Measurements from ENCODE around the gene ZBTB9.

The ZBTB9 gene, protein sequence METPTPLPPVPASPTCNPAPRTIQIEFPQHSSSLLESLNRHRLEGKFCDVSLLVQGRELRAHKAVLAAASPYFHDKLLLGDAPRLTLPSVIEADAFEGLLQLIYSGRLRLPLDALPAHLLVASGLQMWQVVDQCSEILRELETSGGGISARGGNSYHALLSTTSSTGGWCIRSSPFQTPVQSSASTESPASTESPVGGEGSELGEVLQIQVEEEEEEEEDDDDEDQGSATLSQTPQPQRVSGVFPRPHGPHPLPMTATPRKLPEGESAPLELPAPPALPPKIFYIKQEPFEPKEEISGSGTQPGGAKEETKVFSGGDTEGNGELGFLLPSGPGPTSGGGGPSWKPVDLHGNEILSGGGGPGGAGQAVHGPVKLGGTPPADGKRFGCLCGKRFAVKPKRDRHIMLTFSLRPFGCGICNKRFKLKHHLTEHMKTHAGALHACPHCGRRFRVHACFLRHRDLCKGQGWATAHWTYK

DNA sequence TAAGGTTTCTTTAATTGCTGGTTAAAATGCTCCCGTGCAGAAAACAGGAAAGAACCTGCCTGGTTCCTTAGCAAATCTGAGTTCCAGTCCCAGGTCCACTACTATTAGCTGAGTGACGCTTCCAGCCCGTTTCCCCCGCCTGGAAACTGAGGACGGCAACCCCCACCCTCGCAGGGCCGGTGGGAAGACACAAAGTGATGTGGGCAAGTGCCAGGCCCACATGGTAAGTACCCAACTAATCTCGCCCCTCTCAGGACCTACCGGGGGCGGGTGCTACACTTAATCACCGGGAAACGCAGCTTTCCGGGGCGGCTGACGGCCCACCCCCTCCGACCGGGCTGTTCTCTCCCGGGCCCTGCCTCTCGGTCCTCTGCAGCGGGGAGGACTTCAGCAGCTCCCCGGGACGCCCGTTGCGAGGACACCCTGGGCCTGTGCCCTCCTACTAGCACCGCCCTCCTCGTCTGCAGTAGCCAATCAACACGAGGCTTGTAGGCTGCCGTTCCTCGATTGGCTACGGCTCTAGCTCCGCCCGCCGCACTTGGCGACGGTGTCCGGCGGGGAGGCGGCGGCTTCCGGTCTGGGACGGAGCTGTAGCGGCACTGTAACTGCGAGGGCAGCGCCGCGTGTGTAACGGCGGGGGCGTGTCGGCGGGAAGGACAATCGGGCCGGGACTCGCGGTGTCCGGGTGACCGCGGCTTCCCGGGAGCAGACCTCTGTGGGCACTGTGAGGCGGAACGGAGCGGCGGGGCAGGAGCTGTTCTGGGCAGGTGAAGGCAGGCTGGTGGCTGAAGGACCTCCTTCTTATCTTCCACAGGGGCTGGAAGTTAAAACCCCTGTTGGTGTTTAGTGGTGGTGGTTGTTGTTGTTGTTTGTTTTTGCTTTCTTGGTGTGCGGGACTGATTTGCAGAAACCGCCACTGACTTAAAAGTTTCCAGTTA lies at the start of gene ZBTB9:
TSS of gene ZBTB9 (plus strand) at position 568 of the 938 bp plus-strand sequence. CDS start 525 bp downstream, outside the sequence.
- DNase-seq (ENCODE audit: low read depth) = peak; percentile 91

DNA sequence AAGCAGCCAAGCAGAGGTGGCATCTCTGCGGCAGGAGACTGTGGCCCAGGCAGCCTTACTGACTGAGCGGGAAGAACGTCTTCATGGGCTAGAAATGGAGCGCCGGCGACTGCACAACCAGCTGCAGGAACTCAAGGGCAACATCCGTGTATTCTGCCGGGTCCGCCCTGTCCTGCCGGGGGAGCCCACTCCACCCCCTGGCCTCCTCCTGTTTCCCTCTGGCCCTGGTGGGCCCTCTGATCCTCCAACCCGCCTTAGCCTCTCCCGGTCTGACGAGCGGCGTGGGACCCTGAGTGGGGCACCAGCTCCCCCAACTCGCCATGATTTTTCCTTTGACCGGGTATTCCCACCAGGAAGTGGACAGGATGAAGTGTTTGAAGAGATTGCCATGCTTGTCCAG lies 49.5 kb upstream of the ZBTB9 start:
- DNase-seq (ENCODE audit: low read depth) = no peak

DNA sequence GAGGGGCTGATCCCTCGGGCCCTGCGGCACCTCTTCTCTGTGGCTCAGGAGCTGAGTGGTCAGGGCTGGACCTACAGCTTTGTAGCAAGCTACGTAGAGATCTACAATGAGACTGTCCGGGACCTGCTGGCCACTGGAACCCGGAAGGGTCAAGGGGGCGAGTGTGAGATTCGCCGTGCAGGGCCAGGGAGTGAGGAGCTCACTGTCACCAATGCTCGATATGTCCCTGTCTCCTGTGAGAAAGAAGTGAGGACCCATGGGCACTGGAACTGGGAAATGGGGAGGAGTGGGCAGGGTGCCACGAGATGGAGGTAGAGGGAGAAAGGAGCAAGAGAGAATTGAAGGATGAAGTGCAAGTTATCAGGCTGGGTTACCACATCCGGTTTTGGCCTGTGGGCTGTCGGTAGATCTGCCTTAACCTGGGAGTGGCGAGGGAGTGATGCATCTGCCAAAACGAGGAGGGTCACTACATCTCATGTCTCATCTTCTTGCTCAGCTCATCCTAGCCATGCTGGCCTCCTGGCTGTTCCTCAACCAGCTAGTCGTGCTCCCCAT lies 48.9 kb upstream of the ZBTB9 start:
- DNase-seq (ENCODE audit: low read depth) = no peak

DNA sequence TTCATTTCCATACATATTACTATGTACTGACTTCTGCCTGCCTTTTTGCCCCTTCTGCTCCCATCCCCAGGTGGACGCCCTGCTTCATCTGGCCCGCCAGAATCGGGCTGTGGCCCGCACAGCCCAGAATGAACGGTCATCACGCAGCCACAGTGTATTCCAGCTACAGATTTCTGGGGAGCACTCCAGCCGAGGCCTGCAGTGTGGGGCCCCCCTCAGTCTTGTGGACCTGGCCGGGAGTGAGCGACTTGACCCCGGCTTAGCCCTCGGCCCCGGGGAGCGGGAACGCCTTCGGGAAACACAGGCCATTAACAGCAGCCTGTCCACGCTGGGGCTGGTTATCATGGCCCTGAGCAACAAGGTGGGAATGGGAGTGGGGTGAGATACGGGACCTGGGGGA lies 48.2 kb upstream of the ZBTB9 start:
- no peak for DNase-seq (ENCODE audit: low read depth)

DNA sequence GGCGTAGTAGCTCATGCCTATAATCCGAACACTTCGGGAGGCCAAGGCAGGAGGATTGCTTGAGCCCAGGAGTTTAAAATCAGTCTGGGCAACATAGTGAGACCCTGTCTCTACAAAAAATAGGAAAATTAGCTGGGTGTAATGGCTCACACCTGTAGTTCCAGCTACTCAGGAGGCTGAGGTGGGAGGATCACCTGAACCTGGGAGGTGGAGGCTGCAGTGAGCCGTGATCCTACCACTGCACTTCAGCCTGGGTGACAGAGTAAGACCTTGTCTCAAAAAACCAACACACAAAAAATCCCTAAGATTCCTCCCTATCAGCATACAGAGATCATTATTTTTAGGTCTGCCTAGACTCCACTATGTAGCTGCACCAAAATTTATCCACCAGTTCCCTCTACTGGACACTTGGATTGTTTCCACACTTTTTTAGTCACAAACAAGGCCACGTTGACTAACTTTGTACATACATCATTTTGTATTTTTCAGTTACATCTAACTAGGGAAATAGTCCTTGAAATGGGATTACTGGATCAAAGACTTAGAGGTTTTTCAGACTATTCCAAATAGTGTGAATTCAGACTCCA lies 47.2 kb upstream of the ZBTB9 start:
- peak; percentile 64 for DNase-seq (ENCODE audit: low read depth)

DNA sequence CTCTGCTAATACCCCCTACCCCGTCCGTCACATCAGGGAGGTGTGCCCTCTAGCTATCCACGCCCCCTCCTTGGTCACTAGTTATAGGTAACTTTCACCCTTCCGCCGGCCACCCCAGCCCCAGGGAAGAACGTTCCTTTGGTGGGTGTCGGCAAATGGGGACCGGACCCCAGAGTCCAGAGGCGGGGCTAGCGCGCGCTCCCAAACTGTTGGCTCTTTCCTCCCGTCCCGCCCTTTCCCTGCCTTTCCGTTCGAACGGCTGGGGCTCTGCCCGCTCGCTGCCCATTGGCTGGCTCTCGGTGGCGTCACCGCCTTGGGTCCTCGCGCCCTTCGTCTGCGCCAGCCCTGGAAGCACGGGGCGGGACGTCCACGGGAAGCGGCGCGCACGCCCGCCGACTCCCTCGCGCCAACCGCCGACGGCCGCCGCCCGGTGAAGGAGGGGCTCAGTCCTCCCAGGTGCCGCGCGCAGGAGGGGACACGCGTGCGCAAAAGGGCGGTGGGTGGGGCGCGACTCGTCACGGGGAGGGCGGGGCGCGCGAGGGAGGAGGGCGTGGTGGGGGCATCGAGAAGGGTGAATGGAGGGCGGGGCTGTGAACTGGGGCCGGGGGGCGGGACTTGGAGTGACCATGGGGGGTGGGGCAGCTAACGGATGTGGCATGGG lies 44.2 kb upstream of the ZBTB9 start:
- peak; percentile 95 for DNase-seq (ENCODE audit: low read depth)

DNA sequence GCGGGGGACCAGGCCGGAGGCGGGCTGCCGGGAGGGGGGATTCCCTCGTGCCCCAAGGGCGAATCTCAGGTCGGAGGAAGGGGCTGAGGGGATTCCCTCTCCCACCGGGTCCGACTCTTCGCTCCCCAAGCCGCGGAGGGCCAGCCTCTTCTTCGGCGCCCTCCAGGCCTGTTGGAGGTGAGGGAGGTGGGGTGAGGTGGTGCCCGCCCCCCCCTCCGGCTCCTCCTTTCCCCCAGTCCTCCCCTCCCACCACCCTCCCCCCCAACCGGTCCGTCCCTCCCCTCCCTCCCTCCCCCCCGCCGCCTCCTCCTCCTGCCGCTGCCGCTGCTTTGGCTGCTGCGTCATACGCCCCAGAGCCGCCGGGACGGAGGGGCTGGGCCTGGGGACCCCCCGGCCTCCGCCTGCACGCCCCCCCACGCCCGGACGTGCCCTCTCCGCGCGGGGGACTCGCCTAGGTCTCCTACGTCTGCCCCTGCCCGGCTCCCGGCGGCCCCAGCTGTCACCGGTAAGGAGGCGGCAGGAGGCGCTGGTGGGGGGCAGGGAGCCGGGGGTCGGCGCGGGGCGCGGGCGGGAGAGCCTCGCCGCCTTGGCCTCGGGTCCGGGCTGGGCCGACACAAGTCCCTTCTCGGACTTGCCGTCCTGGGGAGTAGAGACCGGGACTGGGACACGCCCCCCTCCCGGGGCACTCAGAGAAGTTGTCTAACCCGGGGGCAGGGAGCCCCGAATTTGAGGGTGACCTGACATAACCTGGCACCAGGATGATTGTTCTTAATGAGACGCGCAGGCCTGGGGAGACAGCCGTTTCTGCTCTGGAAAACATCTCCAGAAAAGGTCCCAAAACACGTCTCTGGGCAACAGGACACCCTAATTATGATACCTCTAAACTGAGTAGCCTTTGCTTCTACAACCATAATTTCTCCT lies 43.4 kb upstream of the ZBTB9 start, which contains the start of gene PHF1:
TSS of gene PHF1 (plus strand) at position 304 of the 921 bp plus-strand sequence. CDS start 1,250 bp downstream, outside the sequence.
- peak; percentile 83 for DNase-seq (ENCODE audit: low read depth)

DNA sequence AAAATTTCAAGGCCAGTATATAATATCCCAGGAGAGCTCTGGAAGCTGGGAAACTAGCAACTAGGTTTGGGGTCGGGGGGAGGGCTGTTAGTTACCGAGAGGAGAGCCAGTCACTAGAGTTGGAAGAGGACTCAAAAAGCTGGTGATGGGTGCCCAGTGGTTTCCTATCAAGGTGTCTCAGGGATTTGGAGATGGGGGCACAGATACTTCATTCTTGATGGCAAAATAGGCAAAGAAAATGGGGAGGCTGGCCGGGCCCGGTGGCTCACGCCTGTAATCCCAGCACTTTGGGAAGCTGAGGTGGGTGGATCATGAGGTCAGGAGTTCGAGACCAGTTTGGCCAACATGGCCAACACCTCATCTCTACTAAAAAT lies 42.8 kb upstream of the ZBTB9 start:
- DNase-seq (ENCODE audit: low read depth) = no peak

DNA sequence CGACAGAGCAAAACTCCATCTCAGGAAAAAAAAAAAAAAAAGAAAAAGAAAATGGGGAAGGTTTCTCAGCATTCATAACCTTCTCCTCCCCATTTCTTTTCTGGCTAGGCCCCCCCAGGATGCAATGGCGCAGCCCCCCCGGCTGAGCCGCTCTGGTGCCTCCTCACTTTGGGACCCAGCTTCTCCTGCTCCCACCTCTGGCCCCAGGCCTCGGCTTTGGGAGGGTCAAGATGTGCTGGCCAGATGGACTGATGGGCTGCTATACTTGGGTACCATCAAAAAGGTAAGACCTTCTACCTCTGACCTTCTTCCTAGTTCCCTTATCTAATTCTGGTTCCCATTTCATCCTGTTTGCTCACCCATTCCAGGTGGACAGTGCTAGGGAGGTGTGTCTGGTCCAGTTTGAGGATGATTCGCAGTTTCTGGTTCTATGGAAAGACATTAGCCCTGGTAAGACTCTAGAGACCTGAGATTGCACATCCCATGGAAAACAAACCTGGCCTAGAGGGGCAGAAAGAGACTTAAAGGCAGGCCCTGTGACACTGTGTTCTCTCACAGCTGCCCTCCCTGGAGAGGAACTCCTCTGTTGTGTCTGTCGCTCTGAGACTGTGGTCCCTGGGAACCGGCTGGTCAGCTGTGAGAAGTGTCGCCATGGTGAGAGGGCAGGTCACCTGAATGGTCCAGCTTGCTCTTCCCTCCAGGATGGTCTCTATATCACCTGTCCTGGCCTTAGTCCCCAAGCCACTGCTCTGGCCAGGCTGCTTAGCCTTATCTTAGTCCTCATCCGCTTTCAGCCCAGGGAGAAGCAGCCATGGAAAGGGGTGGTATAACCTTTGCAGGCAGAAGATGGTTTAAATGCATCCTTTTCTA lies 42.0 kb upstream of the ZBTB9 start:
- no peak for DNase-seq (ENCODE audit: low read depth)

DNA sequence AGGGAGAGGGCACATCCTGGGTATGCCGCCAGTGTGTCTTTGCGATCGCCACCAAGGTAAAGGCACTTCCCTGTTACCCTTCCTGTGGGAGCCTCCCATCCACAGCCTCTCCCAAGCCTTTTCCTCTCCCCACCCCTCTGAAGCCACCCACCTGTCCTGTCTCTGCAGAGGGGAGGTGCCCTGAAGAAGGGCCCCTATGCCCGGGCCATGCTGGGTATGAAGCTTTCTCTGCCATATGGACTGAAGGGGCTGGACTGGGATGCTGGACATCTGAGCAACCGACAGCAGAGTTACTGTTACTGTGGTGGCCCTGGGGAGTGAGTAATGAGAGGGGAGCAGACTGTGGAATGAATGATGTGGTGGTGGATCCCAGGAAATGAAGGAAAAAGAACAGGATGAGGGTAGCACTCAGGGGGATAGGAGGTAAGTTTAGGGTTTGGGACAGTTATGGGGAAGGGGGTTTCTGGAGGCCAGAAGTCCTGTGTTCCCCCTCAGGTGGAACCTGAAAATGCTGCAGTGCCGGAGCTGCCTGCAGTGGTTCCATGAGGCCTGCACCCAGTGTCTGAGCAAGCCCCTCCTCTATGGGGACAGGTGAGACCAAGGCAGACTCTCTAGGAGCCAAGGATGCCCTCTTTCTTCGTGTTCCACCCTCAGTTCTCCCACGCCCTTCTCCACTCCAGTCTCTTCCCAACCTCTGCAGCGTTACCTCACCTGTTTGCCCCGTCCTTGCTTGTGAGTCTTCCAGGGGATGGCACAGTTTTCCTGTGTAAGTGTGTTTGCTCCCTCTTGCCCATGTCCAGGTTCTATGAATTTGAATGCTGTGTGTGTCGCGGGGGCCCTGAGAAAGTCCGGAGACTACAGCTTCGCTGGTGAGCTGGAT lies 40.9 kb upstream of the ZBTB9 start:
- DNase-seq (ENCODE audit: low read depth) = no peak

DNA sequence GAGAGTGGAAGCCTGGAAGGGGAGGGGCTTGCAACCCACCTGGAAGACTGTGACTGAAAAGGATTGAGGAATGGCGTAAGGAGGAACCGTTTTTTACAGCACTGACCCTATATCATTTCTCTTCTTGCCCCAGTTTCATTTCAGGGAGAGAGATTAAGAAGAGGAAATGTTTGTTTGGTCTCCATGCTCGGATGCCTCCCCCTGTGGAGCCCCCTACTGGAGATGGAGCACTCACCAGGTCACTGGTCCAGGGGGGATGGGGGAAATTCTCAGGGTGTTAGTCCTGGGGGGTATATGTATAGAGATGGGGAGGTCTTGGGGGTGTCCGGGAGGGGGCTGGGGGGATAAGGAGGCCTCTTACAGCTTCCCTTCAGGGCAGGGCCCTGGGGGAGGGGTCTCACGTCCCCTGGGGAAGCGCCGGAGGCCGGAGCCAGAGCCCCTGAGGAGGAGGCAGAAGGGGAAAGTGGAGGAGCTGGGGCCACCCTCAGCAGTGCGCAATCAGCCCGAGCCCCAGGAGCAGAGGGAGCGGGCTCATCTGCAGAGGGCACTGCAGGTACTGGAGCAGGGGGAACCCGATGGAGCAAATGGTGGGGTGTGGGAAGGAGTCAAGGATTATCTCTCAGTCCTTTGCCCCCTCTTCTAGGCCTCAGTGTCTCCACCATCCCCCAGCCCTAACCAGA lies 39.6 kb upstream of the ZBTB9 start:
- no peak for DNase-seq (ENCODE audit: low read depth)

DNA sequence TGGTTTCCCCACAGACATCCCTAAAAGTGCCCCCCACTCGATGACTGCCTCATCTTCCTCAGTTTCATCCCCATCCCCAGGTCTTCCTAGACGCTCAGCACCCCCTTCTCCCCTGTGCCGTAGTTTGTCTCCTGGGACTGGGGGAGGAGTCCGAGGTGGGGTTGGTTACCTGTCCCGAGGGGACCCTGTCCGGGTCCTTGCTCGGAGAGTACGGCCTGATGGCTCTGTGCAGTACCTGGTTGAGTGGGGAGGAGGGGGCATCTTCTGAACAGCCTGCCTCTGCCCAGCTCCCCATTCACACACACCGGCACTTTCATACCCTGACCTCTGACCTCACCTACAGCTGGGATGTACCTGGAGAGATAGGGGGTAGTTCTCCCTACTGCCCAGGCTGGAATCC lies 38.5 kb upstream of the ZBTB9 start:
- DNase-seq (ENCODE audit: low read depth) = no peak

DNA sequence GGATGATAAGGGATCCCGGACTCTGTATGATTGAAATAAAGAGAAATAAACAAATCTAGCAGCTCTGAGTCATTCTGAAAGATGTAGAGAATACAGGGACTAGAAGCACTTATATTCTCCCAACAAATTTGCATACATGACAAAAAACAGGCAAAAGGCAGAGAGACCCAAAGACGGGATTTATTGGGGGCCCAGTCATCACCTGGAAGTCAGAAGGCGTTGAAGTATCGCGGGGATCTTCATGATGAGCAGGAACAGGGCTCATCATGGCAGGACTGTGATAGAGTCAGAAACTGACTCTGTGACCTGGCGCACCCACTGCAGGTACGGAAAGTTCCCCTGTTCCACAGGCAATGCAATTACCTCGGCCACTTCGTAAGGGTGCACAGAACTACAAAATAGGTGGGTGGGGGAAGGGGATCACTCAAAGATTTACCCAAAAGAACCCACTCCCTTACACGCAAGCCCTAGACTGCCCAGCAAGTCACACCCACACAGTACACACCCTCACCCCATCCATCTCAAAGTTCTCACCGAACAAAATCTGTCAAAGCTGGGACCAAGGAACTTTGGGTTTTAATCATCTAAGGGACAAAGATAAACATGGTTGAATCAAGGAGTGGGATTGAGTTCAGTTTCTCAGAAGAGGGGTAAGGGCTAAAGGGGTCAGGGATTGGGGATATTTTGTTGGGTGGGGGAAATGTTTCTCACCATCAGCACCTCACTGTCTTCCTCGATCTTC lies 37.8 kb upstream of the ZBTB9 start:
- no peak for DNase-seq (ENCODE audit: low read depth)

DNA sequence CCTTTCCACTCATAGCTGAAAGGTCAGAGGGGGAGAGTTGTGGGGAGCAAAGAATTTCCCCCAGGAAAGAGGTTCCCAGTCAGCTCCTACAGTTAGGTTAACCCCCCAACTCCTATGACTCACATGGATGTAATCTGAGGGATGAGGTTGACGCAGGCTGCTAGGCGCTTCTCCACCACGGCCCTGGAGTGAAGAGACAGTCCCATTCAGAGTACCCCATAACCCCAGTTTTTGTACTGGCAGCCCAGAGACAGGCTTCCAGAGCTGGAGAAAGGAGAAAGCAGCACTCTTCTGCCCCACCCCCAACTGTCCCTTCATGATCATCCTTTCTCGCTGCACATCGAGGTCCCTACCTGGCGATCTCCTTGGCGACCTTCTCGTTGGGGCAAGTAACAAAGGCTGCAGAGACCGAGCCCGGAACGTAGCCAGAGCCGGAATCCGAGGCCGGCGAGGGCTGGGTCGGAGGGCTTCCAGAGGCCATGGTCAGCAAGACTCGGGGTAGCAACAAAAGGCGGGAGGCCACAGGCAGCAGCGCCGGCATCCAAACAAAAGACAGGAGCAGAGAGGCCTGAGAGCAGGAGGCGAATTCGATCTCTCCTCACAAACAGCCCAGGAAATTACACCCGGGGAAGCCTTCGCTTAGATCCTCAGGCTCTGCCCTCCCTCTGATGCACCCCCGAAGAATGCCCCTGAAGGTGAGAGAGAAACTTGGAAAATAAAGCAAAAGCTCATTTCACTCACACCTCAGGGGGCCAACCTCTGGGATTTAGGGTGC lies 37.1 kb upstream of the ZBTB9 start:
- peak; percentile 80 for DNase-seq (ENCODE audit: low read depth)

DNA sequence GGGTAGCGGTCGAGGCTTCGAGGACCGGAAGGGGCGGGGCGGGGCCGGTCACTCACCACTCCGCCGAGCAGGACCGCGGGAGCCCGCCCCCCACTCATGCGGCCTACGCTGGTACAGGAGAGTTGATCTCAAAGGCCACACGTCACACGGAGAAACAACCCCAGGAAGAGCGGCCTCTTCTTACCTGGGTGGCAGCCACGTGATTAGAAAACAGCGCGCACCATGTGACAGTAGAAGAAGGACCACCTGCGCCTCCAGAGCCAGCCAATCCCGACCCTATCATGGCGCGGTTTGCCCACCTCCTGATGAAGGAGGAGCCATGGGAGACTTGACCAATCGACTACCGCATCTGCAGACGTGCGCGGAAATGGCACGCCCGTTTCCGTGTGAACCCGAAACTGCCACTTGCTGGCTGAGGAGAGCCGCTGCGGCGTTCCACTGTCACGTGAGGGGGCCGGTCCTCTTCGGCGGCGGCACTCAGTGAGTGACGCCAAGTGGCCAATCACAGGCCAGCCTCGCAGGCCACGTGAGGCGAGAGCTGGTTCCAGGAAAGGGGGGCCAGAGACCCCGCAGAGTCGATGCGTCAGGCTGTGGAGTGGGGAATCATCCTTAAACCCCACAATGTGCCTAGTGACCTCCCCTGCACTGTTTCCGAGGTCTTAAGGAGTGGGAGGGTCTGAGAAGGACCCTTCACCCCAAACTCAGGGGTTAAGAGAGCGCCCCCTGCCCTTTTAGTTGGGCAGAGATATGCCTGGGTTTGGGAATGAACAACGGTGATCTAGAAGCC lies 36.3 kb upstream of the ZBTB9 start, which contains the start of gene CUTA:
TSS of gene CUTA (minus strand) at position 205 of the 787 bp plus-strand sequence. CDS start at position 98, 107 bp downstream.
- peak; percentile 100 for DNase-seq (ENCODE audit: low read depth)

Data from amniotic epithelial cell (primary cell).